Neural progenitor cell (in vitro differentiated cells): ENCODE results near the gene RNU1-2.

Experiments used
- CTCF ChIP-seq: fragments of 200-600 bp; sonication (generic); IDR thresholded peaks from 2 replicates; pipeline ENCODE4 v1.5.1; 2017; ENCODE audit warnings: antibody characterized with exemption, mild to moderate bottlenecking
- EZH2 ChIP-seq: fragments of 200-600 bp; sonication (generic); IDR thresholded peaks from 2 replicates; pipeline ENCODE4 v1.6.1; 2017; ENCODE audit warnings: antibody characterized with exemption, mild to moderate bottlenecking, moderate library complexity

GRCh38 chr1:16886860-16887605, 8.7 kb upstream of the RNU1-2 start:
- TF ChIP-seq CTCF (no peak), EZH2 (no peak)
